ENCODE measurements around the gene TBC1D14. TPM values are rescaled to one million over a fixed set of nuclear protein-coding genes. Genes with fewer than 3 reads are reported as not detected.

The TBC1D14 gene
- total and polyA plus RNA-seq, 10 of the 15 experiments (the other 5 are each of a cell fraction or from before 2014, with no cell fraction given) = 0.87 to 39.3 (median 30.1) TPM

- Histone ChIP-seq H3K36me3 (ENCODE audit: control insufficient read depth in 2 of 2, insufficient read depth in 2 of 2, low read length in 1 of 2) (peaks cover 4 to 6% of the 10 kb centered on the region in 2 experiments; a peak in 3 of 4 replicates), H3K4me1 (ENCODE audit: control insufficient read depth, insufficient read depth, low read length) (peaks cover 11% of the 10 kb centered on the region), H3K27me3 (replicated peaks in 1 of 2; ENCODE audit: control insufficient read depth in 2 of 2, insufficient read depth in 2 of 2, low read length in 1 of 2) (no peaks in the 10 kb centered on the region), H4K20me1 (ENCODE audit: control insufficient read depth, insufficient read depth) (peaks cover 8% of the 10 kb centered on the region), H2AFZ (ENCODE audit: control insufficient read depth, low read depth, low read length) (no peak overlapping the region), H3K4me2 (ENCODE audit: control insufficient read depth, insufficient read depth) (no peak overlapping the region), H3K27ac (ENCODE audit: control insufficient read depth, insufficient read depth) (no peak overlapping the region), H3K4me3 (no peak overlapping the region), H3K9me3 (replicated peaks; ENCODE audit: control insufficient read depth, insufficient read depth, low read length) (no peaks in the 10 kb centered on the region; the same call in 1 of the 3 replicates), H3K79me2 (ENCODE audit: control insufficient read depth, insufficient read depth, low read length) (peaks cover 2% of the 10 kb centered on the region), H3K9ac (ENCODE audit: control insufficient read depth, insufficient read depth, low read length) (no peak overlapping the region)
- FAIRE-seq (no peak), DNase-seq (ENCODE audit: low read depth, low spot score) (no peak), ATAC-seq (no peak)
- SMC1A ChIA-PET (ENCODE audit: uncharacterized antibody, unreplicated experiment) = interaction anchor here (0.8 to 1.3 kb wide), 5 partner anchors 19 to 137 kb away, joined by 3 to 4 read pairs (median 3); no protein-coding TSS in a partner anchor
- TF ChIP-seq HSF1 (IDR thresholded peaks at IDR 0.05; ENCODE audit: low read depth, low read length) (no peak), ZSCAN29 (IDR thresholded peaks at IDR 0.05) (no peak), FOXK2 (IDR thresholded peaks at IDR 0.05) (no peak), NBN (IDR thresholded peaks at IDR 0.05) (no peak), ZNF24 (IDR thresholded peaks at IDR 0.05) (no peak), TBL1XR1 (IDR thresholded peaks at IDR 0.05; ENCODE audit: low read depth, low read length) (no peak), MYC (IDR thresholded peaks at IDR 0.05; ENCODE audit: insufficient read depth, insufficient read length, insufficient replicate concordance, low read length, severe bottlenecking) (no peak), BMI1 (IDR thresholded peaks at IDR 0.05; ENCODE audit: borderline replicate concordance) (no peak), KLF5 (IDR thresholded peaks at IDR 0.05; ENCODE audit: partially characterized antibody) (no peak), HDAC6 (IDR thresholded peaks at IDR 0.05; ENCODE audit: unreplicated experiment) (no peak), RUNX3 (IDR thresholded peaks at IDR 0.05; ENCODE audit: low read length) (no peak)
- WGBS (ENCODE audit: insufficient coverage, insufficient replicate concordance, low lambda C conversion rate, missing lambda C conversion rate) = 90% methylated on average over 9 of the region's 9 CpGs
- in situ Hi-C loops (cut with MboI) = no loop called here
- BruUV-seq (replicated peaks) = no TSS peak
- POLR2A ChIA-PET = interaction anchor here (1.3 kb wide), 1 partner anchor 12 kb away, joined by 3 read pairs; no protein-coding TSS in a partner anchor
- intact Hi-C loops (cut with micrococcal nuclease; ENCODE audit: unreplicated experiment) = no loop called here
- CTCF ChIA-PET = interaction anchor here (0.9 to 1.4 kb wide), 2 partner anchors 16 to 43 kb away, joined by 3 read pairs; no protein-coding TSS in a partner anchor
- RAD21 ChIA-PET (ENCODE audit: unreplicated experiment) = interaction anchor here (0.6 kb wide), 1 partner anchor 13 kb away, joined by 3 read pairs; no protein-coding TSS in a partner anchor
Observed at GRCh38 chr4:6929339-6929811, 19.7 kb downstream of the TBC1D14 start.
